GM19395 (cell line): ENCODE results near the gene AIG1.
A peak's percentile ranks its signal among the peaks of the same experiment; 100 is the strongest.

Source experiments
- ATAC-seq: cut with Tn5 transposase; IDR thresholded peaks from one replicate; pipeline ENCODE4 v1.9.1; 2021; ENCODE audit warnings: mild to moderate bottlenecking, moderate library complexity; ENCODE audit not compliant: unreplicated experiment

Gene AIG1

GRCh38 chr6:143261899-143262436 lies 201.3 kb downstream of the AIG1 start:
- no peak for ATAC-seq

GRCh38 chr6:143262859-143263258 lies 202.2 kb downstream of the AIG1 start:
- ATAC-seq: no peak

DNA sequence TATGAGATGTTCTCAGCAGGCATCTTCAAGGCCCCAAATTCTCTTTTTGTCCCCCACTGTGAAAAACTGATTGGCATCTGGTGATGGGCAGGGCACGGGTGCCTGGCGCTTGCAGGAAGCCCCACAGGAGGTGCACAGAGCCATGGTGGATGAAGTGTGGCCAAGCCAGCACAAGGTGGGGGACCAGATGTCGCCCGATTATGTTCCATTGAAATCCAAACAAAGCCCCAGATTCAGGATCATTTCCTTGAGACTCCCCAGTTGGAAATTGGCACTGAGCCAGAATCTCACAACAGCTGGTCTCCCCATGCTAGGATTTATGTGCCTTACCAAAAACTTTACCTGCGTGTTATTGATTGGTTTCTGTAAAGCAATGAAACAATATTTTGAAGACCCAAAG lies 203.7 kb downstream of the AIG1 start:
- no peak for ATAC-seq

DNA sequence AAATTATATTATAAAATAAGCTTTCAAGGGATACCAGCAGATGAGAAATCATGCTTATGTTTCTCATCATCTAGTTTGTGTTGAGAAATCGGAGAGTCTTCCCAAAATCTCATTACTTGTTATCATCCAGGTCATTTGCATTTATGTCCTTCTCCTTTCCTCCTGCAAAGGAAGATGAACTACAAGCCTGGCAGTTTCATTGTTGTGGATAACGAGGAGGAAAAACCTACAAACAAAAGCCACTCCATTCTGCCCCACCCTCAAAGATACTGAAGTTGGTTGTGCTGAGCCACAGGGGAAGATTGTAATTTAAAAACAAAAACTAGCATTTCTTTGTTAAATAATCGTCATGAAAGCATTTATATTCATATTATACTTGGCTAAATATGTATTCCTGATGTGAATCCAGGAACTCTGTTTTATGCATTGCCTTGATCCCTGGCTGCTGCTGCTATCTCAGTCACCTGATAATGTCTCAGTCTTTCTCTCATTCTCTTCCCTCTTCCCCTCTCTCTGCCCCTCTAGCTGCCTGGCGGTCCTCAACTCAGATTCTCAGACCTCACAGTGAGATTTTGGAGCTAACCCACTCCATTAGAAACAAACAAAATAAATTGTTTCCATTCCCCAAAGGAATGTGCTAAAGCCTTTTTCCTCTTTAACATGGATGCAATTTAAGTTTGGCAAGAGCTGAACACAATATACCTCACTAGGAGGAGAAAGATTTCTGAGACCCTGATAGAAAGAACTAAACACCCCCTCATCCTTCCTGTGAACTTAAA lies 204.5 kb downstream of the AIG1 start:
- ATAC-seq: no peak

DNA sequence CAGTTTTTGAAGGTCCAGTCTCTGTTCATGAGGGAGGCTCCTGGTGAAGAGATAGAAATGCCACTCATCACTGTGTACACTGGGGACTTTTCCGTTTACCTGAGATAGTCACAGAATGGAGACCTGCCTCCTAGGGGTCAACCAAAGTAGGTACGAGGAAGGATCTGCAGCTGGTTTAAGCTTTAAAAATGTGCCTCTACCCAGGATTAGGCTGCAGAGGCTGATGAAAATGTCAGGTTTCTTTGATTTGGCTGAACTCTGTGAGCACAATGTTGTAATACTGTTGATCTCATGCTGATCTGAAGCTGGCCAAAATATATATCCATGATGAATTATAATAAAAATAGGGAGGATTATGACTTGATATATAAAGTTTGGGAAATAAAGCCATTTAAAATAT lies 207.1 kb downstream of the AIG1 start:
- ATAC-seq: no peak

DNA sequence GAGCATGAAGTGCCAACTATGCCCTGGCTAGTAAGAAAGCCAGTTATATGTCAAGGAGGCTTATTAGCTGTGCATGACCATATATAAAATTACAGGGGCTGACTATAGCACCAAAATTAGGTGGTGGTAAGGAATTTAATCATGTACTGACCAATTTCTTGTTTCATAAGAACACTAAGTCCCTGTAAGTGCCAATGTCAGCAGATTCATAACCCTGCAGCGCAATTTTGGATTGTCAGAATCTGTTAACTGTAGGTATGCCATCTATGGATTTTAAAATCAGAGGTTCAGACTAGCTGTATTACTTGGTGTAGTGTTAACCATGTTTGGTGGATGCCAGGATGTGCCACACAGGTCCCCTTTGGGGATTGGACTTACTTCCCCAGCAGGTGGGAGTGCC lies 207.8 kb downstream of the AIG1 start:
- no peak for ATAC-seq

- ATAC-seq: no peak
Measured at GRCh38 chr6:143270026-143270425, 209.3 kb downstream of the AIG1 start.

DNA sequence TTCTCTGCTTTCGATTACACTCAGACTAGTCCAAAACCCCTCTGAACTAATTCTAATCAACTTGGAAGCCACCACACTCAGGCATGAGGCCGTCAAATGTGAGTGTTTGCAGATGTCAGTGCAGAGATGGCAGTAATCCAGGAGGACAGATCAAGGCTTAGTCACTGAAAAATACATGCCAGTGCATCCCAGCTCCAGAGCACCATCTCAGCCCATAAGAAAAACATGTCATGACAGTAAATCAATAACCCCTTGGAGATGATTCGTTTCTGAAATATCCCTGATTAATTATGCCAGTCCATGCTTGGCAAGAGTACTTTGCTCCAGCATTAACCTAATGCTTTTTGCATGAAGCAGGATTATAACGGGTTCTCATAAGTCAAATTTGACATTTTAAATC lies 210.3 kb downstream of the AIG1 start:
- ATAC-seq: no peak

DNA sequence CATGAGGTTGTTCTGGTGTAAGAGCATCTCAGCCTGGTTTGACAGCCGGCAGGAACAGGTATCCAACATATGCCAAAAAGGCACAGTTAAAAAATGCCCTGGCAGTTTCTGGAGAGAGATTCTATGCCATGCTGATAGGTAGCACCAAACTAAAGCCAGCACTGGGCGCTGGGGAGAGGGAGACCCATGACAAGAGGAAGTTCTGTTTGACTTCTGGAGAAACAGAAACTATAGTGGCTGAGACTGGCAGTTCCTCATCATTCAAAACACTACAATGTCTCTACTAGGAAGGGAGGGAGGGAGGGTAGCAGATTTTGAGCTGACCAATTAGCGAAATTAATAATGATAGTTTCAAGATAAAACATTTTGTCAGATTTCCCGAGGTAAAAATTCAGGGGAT lies 215.7 kb downstream of the AIG1 start:
- ATAC-seq: peak; percentile 97

- ATAC-seq: no peak
Measured at GRCh38 chr6:143279385-143279784, 218.7 kb downstream of the AIG1 start.

GRCh38 chr6:143283887-143284645 lies 223.4 kb downstream of the AIG1 start:
- ATAC-seq: no peak

DNA sequence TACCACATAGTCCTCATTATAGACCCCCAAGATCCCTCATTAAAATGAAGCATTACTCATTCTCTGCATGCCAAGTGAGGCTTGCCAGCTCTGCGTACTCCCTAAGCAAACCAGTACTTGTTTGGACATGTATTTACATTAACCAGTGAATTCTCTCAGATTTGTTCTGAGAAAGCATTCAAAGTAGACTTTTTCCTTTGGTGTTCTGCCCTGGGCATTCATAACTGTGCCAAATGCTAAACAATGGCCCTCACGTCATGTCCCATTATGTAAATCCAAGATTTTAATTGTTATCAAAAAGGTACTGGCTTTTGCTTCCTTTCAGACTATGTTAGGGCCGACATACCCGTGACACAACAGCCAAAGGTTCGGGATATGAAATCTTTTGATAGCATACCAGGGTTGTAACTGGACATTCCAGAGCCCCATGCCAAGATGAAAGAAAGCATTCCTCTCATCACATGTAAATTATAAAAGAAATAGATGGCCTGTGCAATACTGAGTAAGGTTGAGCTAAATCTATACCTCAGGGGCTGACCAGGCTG lies 225.6 kb downstream of the AIG1 start:
- no peak for ATAC-seq

GRCh38 chr6:143288923-143289322 lies 228.2 kb downstream of the AIG1 start:
- no peak for ATAC-seq

DNA sequence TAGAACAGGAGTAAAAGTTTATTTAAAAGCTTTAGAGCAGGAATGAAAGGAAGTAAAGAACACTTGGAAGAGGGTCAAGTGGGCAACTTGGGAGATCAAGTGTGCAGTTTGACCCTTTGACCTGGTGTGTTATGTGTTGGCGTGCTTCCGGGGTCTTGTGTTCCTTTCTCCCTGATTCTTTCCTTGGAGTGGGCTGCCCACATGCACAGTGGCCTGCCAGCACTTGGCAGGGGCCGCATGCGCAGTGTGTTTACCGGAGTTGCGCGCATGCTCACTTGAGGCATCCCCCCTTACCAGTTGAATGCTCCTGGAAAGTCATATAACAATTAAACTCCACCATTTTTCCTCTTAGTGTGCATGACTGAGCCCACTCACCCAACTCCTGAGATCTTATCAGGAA lies 229.5 kb downstream of the AIG1 start:
- no peak for ATAC-seq

DNA sequence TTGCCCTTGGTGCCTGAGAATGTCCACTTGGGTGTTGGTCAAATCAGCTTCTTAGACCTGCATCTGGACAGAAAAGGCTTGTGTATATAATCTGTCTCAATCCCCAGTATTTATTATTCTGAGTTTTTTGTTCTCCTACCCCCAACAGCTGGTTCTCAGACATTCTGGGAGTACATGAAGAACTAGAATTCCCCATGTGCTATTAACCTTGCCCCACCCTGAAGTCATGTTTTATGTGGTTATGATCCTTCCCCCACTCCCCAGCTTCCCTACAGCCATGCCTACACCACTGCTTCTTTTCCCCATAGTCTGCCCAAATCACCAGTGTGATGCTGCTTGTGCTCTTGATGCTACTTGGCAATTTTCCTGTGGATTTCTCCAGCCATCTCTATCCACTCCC lies 232.8 kb downstream of the AIG1 start:
- ATAC-seq: no peak

- no peak for ATAC-seq
Measured at GRCh38 chr6:143294265-143294860, 233.7 kb downstream of the AIG1 start.

GRCh38 chr6:143295932-143296331 lies 235.2 kb downstream of the AIG1 start:
- no peak for ATAC-seq

GRCh38 chr6:143298071-143298470 lies 237.4 kb downstream of the AIG1 start:
- ATAC-seq: no peak

DNA sequence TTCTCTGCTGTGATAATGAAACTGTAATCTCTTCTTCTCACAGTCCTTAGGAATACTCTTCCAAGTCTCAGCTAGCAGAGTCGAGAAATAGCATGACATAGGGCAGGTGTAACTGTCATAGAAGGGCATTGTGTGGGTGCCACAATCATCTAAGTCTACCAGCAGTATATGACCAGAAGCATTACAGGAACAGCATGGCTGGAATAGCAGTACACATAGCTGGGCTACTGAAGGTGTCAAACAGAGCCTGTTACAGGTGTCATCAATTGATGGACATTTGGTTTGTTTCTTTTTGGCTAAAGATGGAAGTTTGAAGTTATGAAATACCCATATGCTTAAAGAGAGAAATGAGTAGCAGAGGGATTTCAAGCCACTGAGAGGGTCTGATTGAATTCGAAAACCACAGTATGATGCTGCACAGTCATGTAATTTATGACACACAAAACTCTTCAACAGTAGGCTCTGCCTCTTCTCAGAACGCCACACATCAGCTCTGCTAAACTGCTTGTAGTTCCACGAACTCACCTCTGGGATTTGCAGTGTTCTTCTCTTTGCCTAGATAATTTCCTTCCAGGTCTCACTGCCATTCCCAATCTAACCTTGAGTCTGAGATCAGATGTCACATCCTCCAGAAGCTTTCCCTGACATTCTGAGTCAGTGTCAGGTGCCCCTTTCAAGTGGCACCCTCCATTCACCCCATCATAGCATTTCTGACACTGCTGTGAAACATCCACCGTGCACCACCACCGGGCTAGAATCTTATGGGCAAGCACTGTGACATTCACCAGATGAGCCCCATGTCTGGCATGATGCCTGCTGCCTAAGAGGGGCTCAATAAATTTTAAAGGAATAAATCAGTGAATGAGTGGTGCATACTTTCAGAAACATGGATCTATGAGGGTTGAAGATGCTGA lies 238.8 kb downstream of the AIG1 start:
- ATAC-seq: peak; percentile 79

GRCh38 chr6:143301188-143301587 lies 240.5 kb downstream of the AIG1 start:
- no peak for ATAC-seq
